H1 (cell line): ENCODE data around the gene GNA12. TPM values are rescaled to one million over a fixed set of nuclear protein-coding genes. Genes with fewer than 3 reads are reported as not detected.

Source experiments
- CTCF ChIA-PET: fragments of 300-600 bp; sonication (Branson Sonifier 250); formaldehyde crosslinking; loops from one replicate; lab custom pipeline; 2021; ENCODE audit not compliant: partially characterized antibody; lab: Charles Lee
- POLR2A ChIA-PET: fragments of 300-600 bp; sonication (Branson Sonifier 250); formaldehyde crosslinking; loops from one replicate; lab custom pipeline; 2021; ENCODE audit warnings: inconsistent platforms; ENCODE audit not compliant: partially characterized antibody; lab: Charles Lee
- DNase-seq, 2 experiments: peaks; one replicate each; pipeline versions ENCODE4 v3.0.0 to v3.0.0-alpha.2; 2010 to 2022; ENCODE audit warnings: low spot score in 2 of 2, low read depth in 1 of 2, mixed read lengths in 1 of 2
- FAIRE-seq: peaks from 2 replicates; lab custom pipeline; 2011; peaks lifted over from hg19 to GRCh38; lab: Jason Lieb, UNC
- H2AFZ ChIP-seq: 2 replicates; pipeline ENCODE4 v1.8.1; 2012; ENCODE audit warnings: low read length, inconsistent platforms
- H2AK5ac ChIP-seq: 2 replicates; pipeline ENCODE4 v1.6.1; 2013; ENCODE audit warnings: low read depth, low read length
- H2BK120ac ChIP-seq: replicated peaks from 2 replicates; pipeline ENCODE3; 2013; ENCODE audit warnings: low read depth, low read length, inconsistent platforms
- H2BK12ac ChIP-seq: 2 replicates; pipeline ENCODE4 v1.6.1; 2013; ENCODE audit warnings: low read depth, low read length
- H2BK15ac ChIP-seq: 2 replicates; pipeline ENCODE4 v1.6.1; 2013; ENCODE audit warnings: low read length
- H2BK20ac ChIP-seq: 2 replicates; pipeline ENCODE4 v1.6.1; 2013; ENCODE audit warnings: low read length
- H2BK5ac ChIP-seq: 2 replicates; pipeline ENCODE4 v1.6.1; 2013; ENCODE audit warnings: low read depth, low read length
- H3K14ac ChIP-seq: 2 replicates; pipeline ENCODE4 v1.6.1; 2013; ENCODE audit warnings: inconsistent platforms; ENCODE audit not compliant: insufficient read length
- H3K18ac ChIP-seq: 2 replicates; pipeline ENCODE4 v1.6.1; 2013; ENCODE audit warnings: low read length; ENCODE audit errors: extremely low read depth
- H3K23ac ChIP-seq: 2 replicates; pipeline ENCODE4 v1.6.1; 2013; ENCODE audit warnings: inconsistent platforms; ENCODE audit not compliant: insufficient read length
- H3K23me2 ChIP-seq: 2 replicates; pipeline ENCODE4 v1.6.1; 2013; ENCODE audit warnings: low read depth, low read length
- H3K27ac ChIP-seq: 2 replicates; pipeline ENCODE4 v1.6.1; 2011; ENCODE audit warnings: low read depth, low read length, inconsistent platforms
- H3K27me3 ChIP-seq, 4 experiments: replicated peaks in 1 of 4; 1 replicate in 1 of 4; 2 replicates in 3 of 4; pipeline versions ENCODE4 v1.6.1 to v1.8.1; 2011 to 2013; ENCODE audit warnings: low read length in 3 of 4, mild to moderate bottlenecking in 3 of 4, inconsistent platforms in 2 of 4, mixed read lengths in 2 of 4, moderate library complexity in 1 of 4; ENCODE audit not compliant: control insufficient read depth in 3 of 4, insufficient read depth in 3 of 4; ENCODE audit errors: extremely low read depth in 1 of 4
- H3K36me3 ChIP-seq, 4 experiments: 2 replicates each; pipeline versions ENCODE4 v1.6.1 to v1.8.1; 2011 to 2013; ENCODE audit warnings: mild to moderate bottlenecking in 4 of 4, low read length in 3 of 4, moderate library complexity in 2 of 4, control low read depth in 1 of 4, inconsistent platforms in 1 of 4; ENCODE audit not compliant: insufficient read depth in 4 of 4, control insufficient read depth in 2 of 4
- H3K4ac ChIP-seq: replicated peaks from 2 replicates; pipeline ENCODE3; 2013; ENCODE audit warnings: low read length, low read depth, mixed read lengths, inconsistent platforms; ENCODE audit not compliant: insufficient read length
- H3K4me1 ChIP-seq, 4 experiments: replicated peaks in 1 of 4; 1 replicate in 1 of 4; 2 replicates in 3 of 4; pipeline versions ENCODE4 v1.6.1 to v1.8.1; 2011 to 2013; ENCODE audit warnings: low read length in 3 of 4, inconsistent platforms in 2 of 4, mixed read lengths in 1 of 4; ENCODE audit not compliant: insufficient read depth in 4 of 4, control insufficient read depth in 3 of 4
- H3K4me2 ChIP-seq, 2 experiments: 2 replicates each; pipeline versions ENCODE4 v1.6.1 to v1.8.1; 2011 to 2013; ENCODE audit warnings: low read depth in 2 of 2, low read length in 2 of 2, control low read depth in 1 of 2, inconsistent platforms in 1 of 2, mild to moderate bottlenecking in 1 of 2; ENCODE audit not compliant: insufficient read depth in 1 of 2
- H3K4me3 ChIP-seq, 4 experiments: fragments of 200-600, 300-600 bp in 1 of 4; sonication (generic), shearing (Covaris generic), sonication (Bioruptor Twin) in 1 of 4; 2 replicates each; pipeline versions ENCODE4 v1.5.1 to v1.8.1; 2011 to 2016; ENCODE audit warnings: low read length in 4 of 4, low read depth in 3 of 4, control low read depth in 2 of 4, inconsistent platforms in 2 of 4, mild to moderate bottlenecking in 2 of 4, mixed read lengths in 1 of 4, moderate library complexity in 1 of 4; ENCODE audit not compliant: insufficient read depth in 2 of 4; ENCODE audit errors: extremely low read depth in 1 of 4
- H3K56ac ChIP-seq: replicated peaks from 2 replicates; pipeline ENCODE3; 2013; ENCODE audit warnings: low read depth, mild to moderate bottlenecking, mixed read lengths, low read length, inconsistent platforms; ENCODE audit not compliant: insufficient read length
- H3K79me1 ChIP-seq: 2 replicates; pipeline ENCODE4 v1.6.1; 2013; ENCODE audit warnings: low read depth, low read length, control low read depth
- H3K79me2 ChIP-seq, 2 experiments: 2 replicates each; pipeline versions ENCODE4 v1.6.1 to v1.8.1; 2012 to 2013; ENCODE audit warnings: low read length in 2 of 2, mild to moderate bottlenecking in 2 of 2, inconsistent platforms in 1 of 2; ENCODE audit not compliant: insufficient read depth in 2 of 2, control insufficient read depth in 1 of 2
- H3K9ac ChIP-seq, 4 experiments: replicated peaks in 1 of 4; 1 replicate in 1 of 4; 2 replicates in 3 of 4; pipeline versions ENCODE4 v1.6.1 to v1.8.1; 2011 to 2013; ENCODE audit warnings: low read depth in 3 of 4, low read length in 3 of 4, control low read depth in 2 of 4, mild to moderate bottlenecking in 2 of 4, moderate library complexity in 2 of 4, inconsistent platforms in 1 of 4; ENCODE audit errors: extremely low read depth in 1 of 4
- H3K9me3 ChIP-seq, 2 experiments: 2 replicates each; pipeline versions ENCODE4 v1.6.1 to v1.8.1; 2012 to 2013; ENCODE audit warnings: mild to moderate bottlenecking in 2 of 2, moderate library complexity in 2 of 2, control low read depth in 1 of 2, inconsistent platforms in 1 of 2, low read depth in 1 of 2, low read length in 1 of 2, mixed read lengths in 1 of 2; ENCODE audit not compliant: insufficient read depth in 2 of 2
- H4K20me1 ChIP-seq, 2 experiments: replicated peaks in 1 of 2; 2 replicates each; pipeline versions ENCODE3 to v1.8.1; 2011 to 2013; ENCODE audit warnings: inconsistent platforms in 2 of 2, low read length in 2 of 2, mild to moderate bottlenecking in 1 of 2; ENCODE audit not compliant: insufficient read depth in 2 of 2, control insufficient read depth in 1 of 2
- H4K5ac ChIP-seq: 2 replicates; pipeline ENCODE4 v1.6.1; 2013; ENCODE audit warnings: low read length, low read depth, mixed read lengths, inconsistent platforms; ENCODE audit not compliant: insufficient read length
- H4K8ac ChIP-seq: 2 replicates; pipeline ENCODE4 v1.8.0; 2013; ENCODE audit warnings: mild to moderate bottlenecking, moderate library complexity, low read length, inconsistent platforms; ENCODE audit not compliant: insufficient read depth; ENCODE audit errors: extremely low read depth
- H4K91ac ChIP-seq: replicated peaks from 2 replicates; pipeline ENCODE3; 2013; ENCODE audit warnings: low read length, mixed read lengths, inconsistent platforms; ENCODE audit not compliant: insufficient read length
- BACH1 ChIP-seq: IDR thresholded peaks from 2 replicates; pipeline ENCODE4 v1.6.1; 2012; ENCODE audit warnings: low read length, improper control_type of control experiment
- BRCA1 ChIP-seq: IDR thresholded peaks from 2 replicates; pipeline ENCODE4 v1.6.1; 2012; ENCODE audit warnings: low read depth, low read length, improper control_type of control experiment
- CTBP2 ChIP-seq: IDR thresholded peaks from 2 replicates; pipeline ENCODE4 v1.7.0; 2011; ENCODE audit warnings: borderline replicate concordance, mild to moderate bottlenecking, moderate library complexity, mixed read lengths, low read length; ENCODE audit not compliant: insufficient read depth, insufficient read length
- SIN3A ChIP-seq, 2 experiments: IDR thresholded peaks in 1 of 2; conservative IDR thresholded peaks in 1 of 2; 2 replicates each; pipeline ENCODE4 v1.6.1; 2011 to 2012; ENCODE audit warnings: low read length in 2 of 2, improper control_type of control experiment in 1 of 2, low read depth in 1 of 2, mild to moderate bottlenecking in 1 of 2
- SIX5 ChIP-seq: IDR thresholded peaks from 2 replicates; pipeline ENCODE4 v1.6.1; 2011; ENCODE audit warnings: mild to moderate bottlenecking, low read depth, low read length
- SP2 ChIP-seq: IDR thresholded peaks from 2 replicates; pipeline ENCODE4 v1.6.1; 2012; ENCODE audit warnings: mild to moderate bottlenecking, low read length, inconsistent platforms
- TEAD4 ChIP-seq: IDR thresholded peaks from 2 replicates; pipeline ENCODE4 v1.6.1; 2012; ENCODE audit warnings: low read depth, low read length, inconsistent platforms, mixed read lengths
- ZNF274 ChIP-seq: IDR thresholded peaks from 2 replicates; pipeline ENCODE4 v1.7.0; 2012; ENCODE audit warnings: low read length, borderline replicate concordance; ENCODE audit errors: extremely low read depth
- WGBS, 2 experiments: shearing (Covaris generic) in 1 of 2; methylation state at CpG; one replicate each; pipeline versions ENCODE4 v1.1.6 to v1.1.7; 2013 to 2015; ENCODE audit warnings: low lambda C conversion rate in 2 of 2, mixed read lengths in 2 of 2, inconsistent platforms in 1 of 2, low coverage in 1 of 2, missing lambda C conversion rate in 1 of 2; ENCODE audit not compliant: insufficient replicate concordance in 2 of 2, insufficient coverage in 1 of 2, insufficient read length in 1 of 2; ENCODE audit errors: extremely low coverage in 1 of 2, missing lambda C conversion rate in 1 of 2; 5-methylcytosine and 5-hydroxymethylcytosine counted together
- polyA plus RNA-seq, 7 experiments: library from polyadenylated mRNA; depleted of rRNA in 3 of 7; stranded (reverse) in 5 of 7; unstranded in 2 of 7; fragments of >200 nt in 5 of 7; fragments of 200-250 nt in 2 of 7; gene quantifications; 1 replicate in 5 of 7; 2 replicates in 1 of 7; 4 replicates in 1 of 7; pipeline versions ENCODE4 v1.2.1 to v1.2.3, GENCODE V29; 2011 to 2013; ENCODE audit warnings: missing spikeins in 2 of 7, mixed read lengths in 2 of 7
- total RNA-seq: library from RNA; stranded (reverse); fragmentation: NEBNext Ultra II Directional; extraction: Animal tissue kit (Norgen Biotek cat#: 25700); gene quantifications from 2 replicates; pipeline ENCODE4 v1.2.1, GENCODE V29; 2021
- TF ChIP-seq, protein P1 (sequence below): IDR thresholded peaks from 2 replicates; pipeline ENCODE4 v1.6.1; 2012; ENCODE audit warnings: inconsistent platforms
- TF ChIP-seq, protein P2 (sequence below): IDR thresholded peaks from 2 replicates; pipeline ENCODE4 v1.6.1; 2011; ENCODE audit warnings: low read length, improper control_type of control experiment

The GNA12 gene
- total and polyA plus RNA-seq, 2 of the 8 experiments (the other 6 are each of a cell fraction or from before 2014, with no cell fraction given) = 96.5 to 109 TPM

- Histone ChIP-seq H4K91ac (no peak overlapping the region), H3K79me1 (peaks cover 3% of the 10 kb centered on the region; the same call in 1 of the 2 replicates), H3K27me3 (peaks cover 7 to 33% (median 30%) of the 10 kb centered on the region in 4 experiments), H3K36me3 (no peaks in the 10 kb centered on the region; a peak in 1 of 8 replicates), H3K14ac (no peak overlapping the region), H3K56ac (no peak overlapping the region), H3K79me2 (no peaks in the 10 kb centered on the region), H4K8ac (peak overlapping the region; percentile 86; the same call in 1 of the 2 replicates), H3K4ac (no peak overlapping the region), H2AFZ (no peak overlapping the region), H2AK5ac (no peak overlapping the region), H2BK15ac (no peak overlapping the region), H3K9ac (no peak overlapping the region), H2BK12ac (no peak overlapping the region), H3K27ac (no peak overlapping the region), H3K4me1 (peaks cover 0 to 11% (median 8%) of the 10 kb centered on the region in 4 experiments; a peak in 5 of 7 replicates), H3K23ac (no peak overlapping the region), H3K9me3 (no peaks in the 10 kb centered on the region), H3K18ac (no peak overlapping the region), H2BK20ac (no peak overlapping the region), H3K4me3 (no peak overlapping the region)
- POLR2A ChIA-PET = interaction anchor here (0.6 to 1.5 kb wide), 2 partner anchors 9 to 11 kb away, joined by 3 to 4 read pairs; no protein-coding TSS in a partner anchor
- WGBS, 2 experiments = 92% methylated on average over 18 of the region's 18 CpGs; no CpG with 5 or more reads in 1 of the 2 experiments
- CTCF ChIA-PET = interaction anchor here (0.7 to 7.6 kb wide), 10 partner anchors 9 to 239 kb away, joined by 3 to 92 read pairs (median 6); no protein-coding TSS in a partner anchor
- DNase-seq = no peak
- no peak for FAIRE-seq
- TF ChIP-seq, protein P1, sequence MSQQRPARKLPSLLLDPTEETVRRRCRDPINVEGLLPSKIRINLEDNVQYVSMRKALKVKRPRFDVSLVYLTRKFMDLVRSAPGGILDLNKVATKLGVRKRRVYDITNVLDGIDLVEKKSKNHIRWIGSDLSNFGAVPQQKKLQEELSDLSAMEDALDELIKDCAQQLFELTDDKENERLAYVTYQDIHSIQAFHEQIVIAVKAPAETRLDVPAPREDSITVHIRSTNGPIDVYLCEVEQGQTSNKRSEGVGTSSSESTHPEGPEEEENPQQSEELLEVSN = no peak
- TF ChIP-seq TEAD4 (no peak), BACH1 (no peak), BRCA1 (no peak), SIN3A (conservative IDR thresholded peaks at IDR 0.05 in 1 of 2, IDR thresholded peaks at IDR 0.05 in 1 of 2; ENCODE audit: low read depth in 1 of 2, low read length in 2 of 2) (no peak), CTBP2 (no peak), SP2 (no peak), SIX5 (no peak), ZNF274 (no peak)
- TF ChIP-seq, protein P2, sequence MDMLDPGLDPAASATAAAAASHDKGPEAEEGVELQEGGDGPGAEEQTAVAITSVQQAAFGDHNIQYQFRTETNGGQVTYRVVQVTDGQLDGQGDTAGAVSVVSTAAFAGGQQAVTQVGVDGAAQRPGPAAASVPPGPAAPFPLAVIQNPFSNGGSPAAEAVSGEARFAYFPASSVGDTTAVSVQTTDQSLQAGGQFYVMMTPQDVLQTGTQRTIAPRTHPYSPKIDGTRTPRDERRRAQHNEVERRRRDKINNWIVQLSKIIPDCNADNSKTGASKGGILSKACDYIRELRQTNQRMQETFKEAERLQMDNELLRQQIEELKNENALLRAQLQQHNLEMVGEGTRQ = no peak
- TF ChIP-seq, all 59 proteins: peak for 0
- Histone ChIP-seq H3K23me2 (peaks cover 3% of the 10 kb centered on the region; the same call in 1 of the 2 replicates), H2BK5ac (no peak overlapping the region; the same call in 1 of the 2 replicates), H4K5ac (no peak overlapping the region), H4K20me1 (no peaks in the 10 kb centered on the region), H3K4me2 (no peak overlapping the region), H2BK120ac (no peak overlapping the region)
Measured at GRCh38 chr7:2691011-2691707, 152.9 kb downstream of the GNA12 start.
